Stomach (tissue), 4 donors: ENCODE results near the gene NCAPG2.

Experiments used
- CTCF ChIP-seq, 7 experiments: fragments of 450-650 bp in 4 of 7; fragments of 200-600 bp in 3 of 7; sonication (generic) in 3 of 7; IDR thresholded peaks; one replicate each; pipeline ENCODE4 v1.5.1; 2016 to 2019; ENCODE audit warnings: antibody characterized with exemption in 7 of 7, control low read depth in 2 of 7, mild to moderate bottlenecking in 1 of 7
- EP300 ChIP-seq: sonication (generic); formaldehyde crosslinking; IDR thresholded peaks from one replicate; pipeline ENCODE4 v1.6.1; 2017; ENCODE audit warnings: antibody characterized with exemption

- TF ChIP-seq CTCF (IDR thresholded peaks at IDR 0.05) (no peak), EP300 (no peak)
These were observed 2.3 kb upstream of the NCAPG2 start for GRCh38 chr7:158706710-158707590.
